22Rv1 (cell line): ENCODE data around the gene RNF186.

Experiments
- ZFX ChIP-seq: fragments of 450-650 bp; IDR thresholded peaks from 2 replicates; pipeline ENCODE4 v1.6.1; 2017; ENCODE audit warnings: antibody characterized with exemption, borderline replicate concordance
- TF ChIP-seq, protein P1 (sequence below): fragments of 450-650 bp; IDR thresholded peaks from 2 replicates; pipeline ENCODE4 v1.5.1; 2017; ENCODE audit warnings: mild to moderate bottlenecking

DNA sequence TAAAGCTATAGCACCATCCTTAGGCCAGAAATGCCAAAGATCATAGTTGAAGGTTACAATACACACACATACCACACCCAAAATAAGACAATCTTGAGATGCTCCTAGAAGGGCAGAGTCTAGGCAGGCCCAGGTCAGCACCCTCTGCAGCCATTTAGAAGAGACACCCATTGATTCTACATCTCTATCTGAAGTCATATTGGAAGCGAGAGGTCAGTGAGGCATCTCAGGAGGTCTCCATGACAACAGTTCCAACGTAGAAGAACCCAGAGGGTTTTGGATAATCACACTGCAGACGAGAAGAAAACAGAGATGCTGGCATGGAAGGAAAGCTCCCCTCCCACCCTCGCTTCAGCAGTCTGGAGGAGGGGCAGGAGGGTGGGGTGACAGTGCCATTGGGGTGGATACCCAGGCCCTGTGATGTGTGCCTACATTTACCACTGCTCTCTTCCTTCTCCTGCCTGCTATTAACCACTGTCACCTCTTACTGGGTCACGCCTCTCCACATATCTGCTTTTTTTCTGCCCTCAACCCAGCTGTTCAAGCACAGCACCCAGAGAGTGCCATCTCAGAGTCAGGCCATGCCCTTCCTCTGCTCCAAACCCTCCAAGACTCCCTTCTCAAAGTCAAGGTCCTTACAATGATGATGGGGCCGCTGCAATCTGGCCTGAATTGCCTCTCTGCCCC lies 21.6 kb downstream of the RNF186 start:
- TF ChIP-seq, protein P1, sequence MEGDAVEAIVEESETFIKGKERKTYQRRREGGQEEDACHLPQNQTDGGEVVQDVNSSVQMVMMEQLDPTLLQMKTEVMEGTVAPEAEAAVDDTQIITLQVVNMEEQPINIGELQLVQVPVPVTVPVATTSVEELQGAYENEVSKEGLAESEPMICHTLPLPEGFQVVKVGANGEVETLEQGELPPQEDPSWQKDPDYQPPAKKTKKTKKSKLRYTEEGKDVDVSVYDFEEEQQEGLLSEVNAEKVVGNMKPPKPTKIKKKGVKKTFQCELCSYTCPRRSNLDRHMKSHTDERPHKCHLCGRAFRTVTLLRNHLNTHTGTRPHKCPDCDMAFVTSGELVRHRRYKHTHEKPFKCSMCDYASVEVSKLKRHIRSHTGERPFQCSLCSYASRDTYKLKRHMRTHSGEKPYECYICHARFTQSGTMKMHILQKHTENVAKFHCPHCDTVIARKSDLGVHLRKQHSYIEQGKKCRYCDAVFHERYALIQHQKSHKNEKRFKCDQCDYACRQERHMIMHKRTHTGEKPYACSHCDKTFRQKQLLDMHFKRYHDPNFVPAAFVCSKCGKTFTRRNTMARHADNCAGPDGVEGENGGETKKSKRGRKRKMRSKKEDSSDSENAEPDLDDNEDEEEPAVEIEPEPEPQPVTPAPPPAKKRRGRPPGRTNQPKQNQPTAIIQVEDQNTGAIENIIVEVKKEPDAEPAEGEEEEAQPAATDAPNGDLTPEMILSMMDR = no peak
- no peak for TF ChIP-seq ZFX
